SK-N-SH (cell line): ENCODE data around the gene SIX5. TPM values are rescaled to one million over a fixed set of nuclear protein-coding genes. Genes with fewer than 3 reads are reported as not detected.

Experiments
- CTCF ChIA-PET: fragments of 300-600, 350-600 bp; formaldehyde crosslinking; extraction: SDS; loops from one replicate; lab custom pipeline; 2021; lab: Yijun Ruan, JAX
- POLR2A ChIA-PET: fragments of 350-600 bp; sonication (Branson Sonifier 250); formaldehyde crosslinking; extraction: SDS; loops from one replicate; lab custom pipeline; 2020; ENCODE audit warnings: antibody characterized with exemption, inconsistent platforms; lab: Yijun Ruan, JAX
- DNase-seq: peaks from one replicate; pipeline ENCODE4 v3.0.0; 2012
- H2AFZ ChIP-seq: fragments of 200-600 bp; sonication (generic); 2 replicates; pipeline ENCODE4 v1.8.1; 2016; ENCODE audit warnings: antibody characterized with exemption, mild to moderate bottlenecking, low read depth
- H3F3A ChIP-seq: fragments of 200-600 bp; sonication (generic); replicated peaks from 2 replicates; pipeline ENCODE3; 2016; ENCODE audit warnings: antibody characterized with exemption, mild to moderate bottlenecking; ENCODE audit not compliant: insufficient read depth
- H3K27ac ChIP-seq, 2 experiments: fragments of 200-500 bp in 1 of 2; fragments of 200-600 bp in 1 of 2; sonication (Bioruptor generic) in 1 of 2; sonication (generic), shearing (Covaris generic) in 1 of 2; 2 replicates each; pipeline versions ENCODE4 v1.5.1 to v1.6.1; 2014 to 2016; ENCODE audit warnings: low read depth in 2 of 2, inconsistent platforms in 1 of 2, low read length in 1 of 2, mild to moderate bottlenecking in 1 of 2, mixed read lengths in 1 of 2
- H3K27me3 ChIP-seq: fragments of 200-600 bp; sonication (generic), shearing (Covaris generic); 2 replicates; pipeline ENCODE4 v1.6.1; 2016; ENCODE audit warnings: mixed run types; ENCODE audit not compliant: insufficient read depth
- H3K36me3 ChIP-seq, 2 experiments: fragments of 200-500 bp in 1 of 2; fragments of 200-600 bp in 1 of 2; sonication (Bioruptor generic) in 1 of 2; sonication (generic) in 1 of 2; replicated peaks in 1 of 2; 2 replicates each; pipeline versions ENCODE3 to v1.5.1; 2014 to 2016; ENCODE audit warnings: low read length in 1 of 2, mild to moderate bottlenecking in 1 of 2; ENCODE audit not compliant: insufficient read depth in 2 of 2, control insufficient read depth in 1 of 2
- H3K4me1 ChIP-seq, 2 experiments: fragments of 200-500 bp in 1 of 2; fragments of 200-600 bp in 1 of 2; sonication (Bioruptor generic) in 1 of 2; sonication (generic), shearing (Covaris generic) in 1 of 2; 2 replicates each; pipeline versions ENCODE4 v1.5.1 to v1.6.1; 2014 to 2016; ENCODE audit warnings: low read depth in 1 of 2, low read length in 1 of 2, mixed run types in 1 of 2; ENCODE audit not compliant: insufficient read depth in 2 of 2, control insufficient read depth in 1 of 2
- H3K4me2 ChIP-seq: fragments of 200-600 bp; sonication (generic), shearing (Covaris generic); 2 replicates; pipeline ENCODE4 v1.6.1; 2017; ENCODE audit warnings: mixed run types
- H3K4me3 ChIP-seq, 2 experiments: fragments of 200-500 bp in 1 of 2; fragments of 200-600 bp in 1 of 2; sonication (Bioruptor generic) in 1 of 2; sonication (generic), shearing (Covaris generic) in 1 of 2; 2 replicates each; pipeline versions ENCODE4 v1.5.1 to v1.8.1; 2014 to 2016; ENCODE audit warnings: low read depth in 2 of 2, inconsistent platforms in 1 of 2, low read length in 1 of 2, mild to moderate bottlenecking in 1 of 2, mixed read lengths in 1 of 2, moderate library complexity in 1 of 2
- H3K79me2 ChIP-seq: fragments of 200-600 bp; sonication (generic); 2 replicates; pipeline ENCODE4 v1.8.1; 2017; ENCODE audit warnings: mild to moderate bottlenecking; ENCODE audit not compliant: insufficient read depth
- H3K9ac ChIP-seq: fragments of 200-600 bp; sonication (generic); 2 replicates; pipeline ENCODE4 v1.6.1; 2017; ENCODE audit warnings: mixed run types
- H3K9me2 ChIP-seq: fragments of 200-600 bp; sonication (generic); 2 replicates; pipeline ENCODE4 v1.6.1; 2017; ENCODE audit warnings: mixed run types
- H3K9me3 ChIP-seq: fragments of 200-600 bp; sonication (generic); 2 replicates; pipeline ENCODE4 v1.6.1; 2017; ENCODE audit warnings: mixed run types, mild to moderate bottlenecking, moderate library complexity
- H4K20me1 ChIP-seq: fragments of 200-600 bp; sonication (generic); 2 replicates; pipeline ENCODE4 v1.6.1; 2017; ENCODE audit warnings: mild to moderate bottlenecking, mixed run types; ENCODE audit not compliant: insufficient read depth
- EP300 ChIP-seq, 2 experiments: IDR thresholded peaks; 2 replicates each; pipeline versions ENCODE4 v1.4.0 to v1.6.1; 2012; ENCODE audit warnings: borderline replicate concordance in 1 of 2, low read depth in 1 of 2, low read length in 1 of 2
- FOSL2 ChIP-seq: IDR thresholded peaks from 2 replicates; pipeline ENCODE4 v1.4.0; 2012; ENCODE audit warnings: low read depth, mild to moderate bottlenecking, moderate library complexity, borderline replicate concordance
- JUND ChIP-seq: IDR thresholded peaks from 2 replicates; pipeline ENCODE4 v1.4.0; 2012
- MXI1 ChIP-seq: IDR thresholded peaks from 2 replicates; pipeline ENCODE4 v1.6.1; 2012; ENCODE audit warnings: mild to moderate bottlenecking, low read depth, low read length, improper control_type of control experiment
- RCOR1 ChIP-seq: fragments of 150-350 bp; IDR thresholded peaks from 2 replicates; pipeline ENCODE4 v1.6.1; 2017; ENCODE audit warnings: antibody characterized with exemption, low read length
- SMC3 ChIP-seq: IDR thresholded peaks from 2 replicates; pipeline ENCODE4 v1.6.1; 2012; ENCODE audit warnings: low read depth, low read length, improper control_type of control experiment
- TAF1 ChIP-seq: IDR thresholded peaks from 2 replicates; pipeline ENCODE4 v1.6.1; 2012; ENCODE audit warnings: low read depth, mild to moderate bottlenecking, low read length, moderate library complexity, borderline replicate concordance
- TEAD4 ChIP-seq: IDR thresholded peaks from 2 replicates; pipeline ENCODE4 v1.4.0; 2012; ENCODE audit warnings: mild to moderate bottlenecking, borderline replicate concordance; ENCODE audit not compliant: insufficient read depth
- USF2 ChIP-seq: fragments of 150-350 bp; IDR thresholded peaks from 2 replicates; pipeline ENCODE4 v1.6.1; 2017; ENCODE audit warnings: antibody characterized with exemption, low read length, low read depth, borderline replicate concordance
- WGBS: methylation state at CpG from one replicate; pipeline ENCODE4 v1.1.6; 2017; ENCODE audit warnings: low lambda C conversion rate; 5-methylcytosine and 5-hydroxymethylcytosine counted together
- polyA plus RNA-seq, 3 experiments: library from polyadenylated mRNA; depleted of rRNA; stranded (reverse); fragments of >200 nt; gene quantifications; 2 replicates each; pipeline ENCODE4 v1.2.3, GENCODE V29; 2012
- TF ChIP-seq, protein P1 (sequence below): IDR thresholded peaks from 2 replicates; pipeline ENCODE4; 2012
- TF ChIP-seq, protein P2 (sequence below): IDR thresholded peaks from 2 replicates; pipeline ENCODE4 v1.4.0; 2012; ENCODE audit warnings: low read depth
- TF ChIP-seq, protein P3 (sequence below): IDR thresholded peaks from 2 replicates; pipeline ENCODE4 v1.4.0; 2012; ENCODE audit warnings: low read depth, borderline replicate concordance

Gene SIX5
- polyA plus RNA-seq, 1 of the 3 experiments (the other 2 are of a cell fraction), result 8.4 TPM

DNA sequence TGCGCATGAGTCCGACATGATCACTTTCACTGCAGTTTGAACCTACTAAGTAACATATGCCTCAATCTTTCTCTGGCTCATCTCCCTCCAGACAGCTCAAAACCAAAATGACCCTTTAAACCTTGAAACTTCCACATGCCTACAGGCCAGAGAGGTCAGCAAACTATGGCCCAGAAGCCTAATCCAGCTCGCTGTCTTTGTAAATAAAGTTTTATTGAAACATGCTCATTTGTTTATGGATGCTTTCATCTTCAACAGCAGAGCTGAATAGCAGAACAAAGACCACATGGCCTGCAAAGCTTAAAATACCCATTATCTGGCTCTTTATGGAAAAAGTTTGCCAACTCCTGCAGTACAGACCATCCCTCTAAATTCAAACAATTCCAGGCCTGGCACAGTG is 53.9 kb downstream of the SIX5 start:
- Histone ChIP-seq H3K36me3 (peaks cover 8 to 18% of the 10 kb centered on the region in 2 experiments), H2AFZ (no peak overlapping the region), H3K9me2 (no peaks in the 10 kb centered on the region), H3K27ac (no peak overlapping the region), H3K4me3 (no peak overlapping the region), H4K20me1 (no peaks in the 10 kb centered on the region), H3K79me2 (peaks cover 66% of the 10 kb centered on the region), H3K9me3 (no peaks in the 10 kb centered on the region), H3F3A (peaks cover 19% of the 10 kb centered on the region), H3K4me1 (peaks cover 0 to 9% of the 10 kb centered on the region in 2 experiments; a peak in 1 of 4 replicates), H3K4me2 (no peak overlapping the region), H3K27me3 (no peaks in the 10 kb centered on the region), H3K9ac (no peak overlapping the region)
- ChIA-PET POLR2A (interaction anchor here (0.6 kb wide), 1 partner anchor 211 kb away, joined by 3 read pairs; no protein-coding TSS in a partner anchor), CTCF (interaction anchor here (0.9 to 6.4 kb wide), 5 partner anchors 8 to 54 kb away, joined by 3 to 57 read pairs (median 4); partner anchors contain the start of genes QPCTL, SIX5 and SNRPD2)
- 98% methylated on average over 3 of the region's 3 CpGs for WGBS
- no peak for DNase-seq
- TF ChIP-seq, protein P1, sequence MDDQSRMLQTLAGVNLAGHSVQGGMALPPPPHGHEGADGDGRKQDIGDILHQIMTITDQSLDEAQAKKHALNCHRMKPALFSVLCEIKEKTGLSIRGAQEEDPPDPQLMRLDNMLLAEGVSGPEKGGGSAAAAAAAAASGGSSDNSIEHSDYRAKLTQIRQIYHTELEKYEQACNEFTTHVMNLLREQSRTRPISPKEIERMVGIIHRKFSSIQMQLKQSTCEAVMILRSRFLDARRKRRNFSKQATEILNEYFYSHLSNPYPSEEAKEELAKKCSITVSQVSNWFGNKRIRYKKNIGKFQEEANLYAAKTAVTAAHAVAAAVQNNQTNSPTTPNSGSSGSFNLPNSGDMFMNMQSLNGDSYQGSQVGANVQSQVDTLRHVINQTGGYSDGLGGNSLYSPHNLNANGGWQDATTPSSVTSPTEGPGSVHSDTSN, result no peak
- TF ChIP-seq MXI1 (no peak), USF2 (no peak), EP300 (IDR thresholded peaks at IDR 0.05; ENCODE audit: borderline replicate concordance in 1 of 2, low read depth in 1 of 2, low read length in 1 of 2) (no peak), RCOR1 (no peak), FOSL2 (no peak), JUND (no peak), SMC3 (no peak), TEAD4 (no peak), TAF1 (no peak)
- TF ChIP-seq, protein P2, sequence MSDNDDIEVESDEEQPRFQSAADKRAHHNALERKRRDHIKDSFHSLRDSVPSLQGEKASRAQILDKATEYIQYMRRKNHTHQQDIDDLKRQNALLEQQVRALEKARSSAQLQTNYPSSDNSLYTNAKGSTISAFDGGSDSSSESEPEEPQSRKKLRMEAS, result no peak
- TF ChIP-seq, protein P3, sequence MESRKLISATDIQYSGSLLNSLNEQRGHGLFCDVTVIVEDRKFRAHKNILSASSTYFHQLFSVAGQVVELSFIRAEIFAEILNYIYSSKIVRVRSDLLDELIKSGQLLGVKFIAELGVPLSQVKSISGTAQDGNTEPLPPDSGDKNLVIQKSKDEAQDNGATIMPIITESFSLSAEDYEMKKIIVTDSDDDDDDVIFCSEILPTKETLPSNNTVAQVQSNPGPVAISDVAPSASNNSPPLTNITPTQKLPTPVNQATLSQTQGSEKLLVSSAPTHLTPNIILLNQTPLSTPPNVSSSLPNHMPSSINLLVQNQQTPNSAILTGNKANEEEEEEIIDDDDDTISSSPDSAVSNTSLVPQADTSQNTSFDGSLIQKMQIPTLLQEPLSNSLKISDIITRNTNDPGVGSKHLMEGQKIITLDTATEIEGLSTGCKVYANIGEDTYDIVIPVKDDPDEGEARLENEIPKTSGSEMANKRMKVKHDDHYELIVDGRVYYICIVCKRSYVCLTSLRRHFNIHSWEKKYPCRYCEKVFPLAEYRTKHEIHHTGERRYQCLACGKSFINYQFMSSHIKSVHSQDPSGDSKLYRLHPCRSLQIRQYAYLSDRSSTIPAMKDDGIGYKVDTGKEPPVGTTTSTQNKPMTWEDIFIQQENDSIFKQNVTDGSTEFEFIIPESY, result no peak

Other genes with a start within 250 kb of the SIX5 start
- gene OPA3, start 184.4 kb downstream of the SIX5 start, polyA plus RNA-seq (2012; rRNA removed), result 10.0 and 11.1 TPM in 2 replicates
- gene GPR4, start 167.0 kb downstream of the SIX5 start, polyA plus RNA-seq (2012; rRNA removed), result 0.29 and 0.69 TPM in 2 replicates
- gene EML2, start 129.9 kb downstream of the SIX5 start, polyA plus RNA-seq (2012; rRNA removed), result 10.3 and 12.4 TPM in 2 replicates
- 1.3 and 1.4 TPM in 2 replicates for gene GIPR, start 101.0 kb downstream of the SIX5 start, polyA plus RNA-seq (2012; rRNA removed)
- 1,248 and 1,471 TPM in 2 replicates for gene SNRPD2, start 77.3 kb downstream of the SIX5 start, polyA plus RNA-seq (2012; rRNA removed)
- gene QPCTL, start 76.6 kb downstream of the SIX5 start, polyA plus RNA-seq (2012; rRNA removed), result 17.6 and 19.1 TPM in 2 replicates
- gene FBXO46, start 38.4 kb downstream of the SIX5 start, polyA plus RNA-seq (2012; rRNA removed), result 2.8 and 5.6 TPM in 2 replicates
- gene MEIOSIN, start 35.8 kb downstream of the SIX5 start, polyA plus RNA-seq (2012; rRNA removed), result 0.03 and 0.06 TPM in 2 replicates
- gene DMPK, start 13.2 kb upstream of the SIX5 start, polyA plus RNA-seq (2012; rRNA removed), result 86.4 and 92.2 TPM in 2 replicates
- gene DMWD, start 23.6 kb upstream of the SIX5 start, polyA plus RNA-seq (2012; rRNA removed), result 39.3 and 40.6 TPM in 2 replicates
- 0.02 TPM in 1 of 2 replicates, not detected in the other for gene RSPH6A, start 46.1 kb upstream of the SIX5 start, polyA plus RNA-seq (2012; rRNA removed)
- gene SYMPK, start 93.9 kb upstream of the SIX5 start, polyA plus RNA-seq (2012; rRNA removed), result 76.3 and 92.7 TPM in 2 replicates
- gene FOXA3, start 95.1 kb upstream of the SIX5 start, polyA plus RNA-seq (2012; rRNA removed), result 0.97 and 1.5 TPM in 2 replicates
- 11.8 and 16.8 TPM in 2 replicates for gene IRF2BP1, start 116.9 kb upstream of the SIX5 start, polyA plus RNA-seq (2012; rRNA removed)
- 2.8 and 5.1 TPM in 2 replicates for gene MYPOP, start 133.4 kb upstream of the SIX5 start, polyA plus RNA-seq (2012; rRNA removed)
- not detected in 2 replicates for gene NANOS2, start 145.5 kb upstream of the SIX5 start, polyA plus RNA-seq (2012; rRNA removed)
- 1.3 and 1.9 TPM in 2 replicates for gene NOVA2, start 204.6 kb upstream of the SIX5 start, polyA plus RNA-seq (2012; rRNA removed)
- 6.8 and 7.6 TPM in 2 replicates for gene CCDC61, start 226.2 kb upstream of the SIX5 start, polyA plus RNA-seq (2012; rRNA removed)